Mucosa of descending colon (tissue), 3 donors: ENCODE measurements around the gene ABTB2. TPM values are rescaled to one million over a fixed set of nuclear protein-coding genes. Genes with fewer than 3 reads are reported as not detected.

ENCODE experiments used
- ATAC-seq: fragments of 200-7000 bp; cut with Tn5 transposase; one replicate; pipeline ENCODE4 v1.9.1; 2020; ENCODE audit warnings: mild to moderate bottlenecking, moderate library complexity
- DNase-seq, 3 donors: peaks; one replicate each; pipeline ENCODE4 v3.0.0-alpha.2; 2020
- H3K36me3 ChIP-seq: fragments of 200-600 bp; one replicate; pipeline ENCODE4 v1.8.0; 2021; ENCODE audit warnings: low read depth, mild to moderate bottlenecking
- H3K4me1 ChIP-seq: fragments of 200-600 bp; one replicate; pipeline ENCODE4 v1.8.0; 2021; ENCODE audit warnings: low read depth, mild to moderate bottlenecking
- H3K4me3 ChIP-seq: fragments of 200-600 bp; one replicate; pipeline ENCODE4 v1.8.0; 2021; ENCODE audit warnings: mild to moderate bottlenecking
- H3K9me3 ChIP-seq: fragments of 200-600 bp; one replicate; pipeline ENCODE4 v1.8.0; 2021; ENCODE audit warnings: mild to moderate bottlenecking
- CTCF ChIP-seq: fragments of 200-600 bp; IDR thresholded peaks from one replicate; pipeline ENCODE4 v1.8.0; 2022; ENCODE audit warnings: antibody characterized with exemption, mild to moderate bottlenecking
- intact Hi-C, 2 donors: fragments of 100-400 bp; cut with DNase I in 1 of 2; cut with micrococcal nuclease in 1 of 2; formaldehyde crosslinking; loops; one replicate each; pipeline versions ENCODE4 v1.11.0 to v1.11.1; 2022; cut with DNase I, micrococcal nuclease
- total RNA-seq, 3 donors: library from RNA; stranded (reverse); fragmentation: NEBNext Ultra II Directional in 2 of 3; extraction: Animal tissue kit (Norgen Biotek cat#: 25700) in 2 of 3; gene quantifications; one replicate each; pipeline versions ENCODE4 v1.2.1 to v1.2.4, GENCODE V29; 2021 to 2023
- donor health status: DM: no; HTN: no; CAD: no; lungs with moderate emphysema.
- donor health status: DM: no; HTN: no; CAD: no.
- donor health status: DM: no; HTN: yes; CAD: no.

ABTB2 gene
- total RNA-seq, 3 donors from 2014 or later: 12.8 to 16.8 (median 14.3) TPM

DNA sequence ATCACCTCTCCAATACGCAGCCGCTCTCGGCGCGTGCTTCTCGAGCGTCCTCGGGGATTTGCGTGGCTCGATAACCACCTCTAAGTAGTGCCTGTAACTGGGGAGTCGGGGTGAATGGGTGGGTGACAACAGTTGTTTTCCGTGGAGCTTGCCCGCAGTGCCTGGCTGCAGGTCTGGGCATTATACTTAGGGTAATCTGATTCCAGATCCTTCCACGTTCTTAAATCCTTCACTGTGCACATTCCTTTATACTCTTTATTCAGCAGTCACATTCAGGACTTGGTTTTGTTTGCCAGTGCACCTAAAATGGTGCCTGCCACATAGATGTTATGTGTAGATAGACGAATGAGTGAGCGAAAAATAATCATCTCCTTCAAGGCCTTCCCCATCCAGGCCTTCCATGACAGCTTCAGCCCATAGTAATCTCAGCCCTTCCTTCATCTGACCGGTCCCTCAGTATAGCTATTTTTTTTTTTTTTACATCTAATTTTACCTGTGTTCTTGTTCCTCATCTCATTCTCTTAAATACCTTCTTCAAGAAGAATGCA, 251.8 kb downstream of the ABTB2 start:
- DNase-seq: no peak
- ATAC-seq: no peak
- Histone ChIP-seq H3K4me1 (peaks cover 7% of the 10 kb centered on the region), H3K9me3 (no peaks in the 10 kb centered on the region), H3K4me3 (peak overlapping the region; percentile 51), H3K36me3 (peaks cover 9% of the 10 kb centered on the region)
- TF ChIP-seq CTCF: no peak
- intact Hi-C loops: no loop called here

- intact Hi-C loops: no loop called here
- TF ChIP-seq CTCF: no peak
- H3K4me3 ChIP-seq: peak within 1 kb of the TSS; percentile 51
- no peaks in the 10 kb centered on the region for H3K9me3 ChIP-seq
- peaks cover 7% of the 10 kb centered on the region for H3K4me1 ChIP-seq
- H3K36me3 ChIP-seq: peaks cover 6% of the 10 kb centered on the region
- peak; percentile 96 to 99 (median 98) for DNase-seq
- peak; percentile 99 for ATAC-seq
These were observed 252.5 kb downstream of the ABTB2 start, which contains the start of gene NAT10 for GRCh38 chr11:34105079-34105956. Gene NAT10, plus strand, starts transcription at chr11:34105629. Its CDS starts 2,597 bp downstream, at chr11:34108226.

DNA sequence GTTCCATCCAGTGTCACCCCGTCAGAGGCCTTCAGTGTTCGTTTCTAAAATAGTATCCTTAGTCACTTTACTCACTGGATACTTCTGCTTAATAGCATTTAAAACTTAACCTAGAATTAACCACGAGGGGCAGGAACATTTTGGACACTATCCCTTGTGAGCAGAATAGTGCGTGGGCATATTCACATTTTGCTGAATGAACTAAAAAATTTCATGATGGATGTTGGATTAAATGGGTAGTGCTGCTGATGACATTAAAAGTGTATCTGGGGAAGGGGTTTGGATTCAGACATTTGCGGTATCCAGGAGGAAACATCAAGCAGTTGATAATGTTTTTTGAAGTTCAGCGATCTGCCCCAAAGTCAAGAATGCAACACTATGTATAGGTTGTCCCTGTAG, 253.1 kb downstream of the ABTB2 start:
- no peak for TF ChIP-seq CTCF
- Histone ChIP-seq H3K9me3 (no peaks in the 10 kb centered on the region), H3K4me1 (peaks cover 7% of the 10 kb centered on the region), H3K4me3 (no peak overlapping the region), H3K36me3 (peaks cover 7% of the 10 kb centered on the region)
- intact Hi-C loops: no loop called here
- ATAC-seq: no peak
- DNase-seq: no peak

Other genes with a start within 250 kb of the ABTB2 start
- gene CAT, start 80.9 kb upstream of the ABTB2 start, total RNA-seq: 100 to 1,000 TPM in 1 of 3 donors, 10 to 100 TPM in 2; 75.7 to 111 (median 89.5) TPM
- gene ELF5, start 155.8 kb upstream of the ABTB2 start, total RNA-seq: not detected